Epithelial cell of prostate (primary cell): ENCODE results near the gene GBP2.
"Not testable (repeated sequence)": the region's sequence is repeated elsewhere in the genome, so short reads cannot be mapped to it uniquely, and the experiment has no call there.

Experiments used
- DNase-seq: peaks from one replicate; pipeline ENCODE4 v3.0.0-alpha.2; 2011; ENCODE audit warnings: low read depth, low spot score
- H3K27ac ChIP-seq: fragments of 450-650 bp; 2 replicates; pipeline ENCODE4 v1.5.1; 2017; ENCODE audit warnings: mild to moderate bottlenecking

The GBP2 gene

DNA sequence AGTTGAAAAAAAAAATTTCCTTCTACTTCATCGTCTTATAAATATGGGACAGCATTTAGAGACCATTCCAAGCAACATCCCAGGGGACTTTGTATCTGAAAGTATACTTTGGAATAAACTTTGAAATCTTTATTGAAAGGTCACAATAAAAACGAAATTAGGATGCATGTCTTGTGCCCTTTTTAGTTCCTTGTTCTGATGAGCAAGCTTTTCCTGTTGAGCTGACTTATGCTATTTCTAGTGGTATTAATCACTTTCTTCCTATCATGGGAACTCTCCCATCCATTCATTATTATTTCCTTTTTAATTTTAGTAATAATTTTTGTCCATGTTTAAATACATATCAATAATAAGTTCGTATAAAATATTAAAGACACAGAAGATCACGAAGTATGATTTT is 4.0 kb upstream of the GBP2 start:
- H3K27ac ChIP-seq: no peak overlapping the region
- no peak for DNase-seq

DNA sequence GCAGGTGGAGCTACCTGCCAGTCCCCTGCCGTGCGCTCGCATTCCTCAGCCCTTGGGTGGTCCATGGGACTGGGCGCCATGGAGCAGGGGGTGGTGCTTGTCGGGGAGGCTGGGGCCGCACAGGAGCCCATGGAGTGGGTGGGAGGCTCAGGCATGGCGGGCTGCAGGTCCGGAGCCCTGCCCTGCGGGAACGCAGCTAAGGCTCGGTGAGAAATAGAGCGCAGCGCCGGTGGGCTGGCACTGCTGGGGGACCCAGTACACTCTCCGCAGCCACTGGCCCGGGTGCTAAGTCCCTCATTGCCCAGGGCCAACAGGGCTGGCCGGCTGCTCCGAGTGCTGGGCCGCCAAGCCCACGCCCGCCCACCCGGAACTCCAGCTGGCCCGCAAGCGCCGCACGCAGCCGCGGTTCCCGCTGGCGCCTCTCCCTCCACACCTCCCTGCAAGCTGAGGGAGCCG is 2.1 kb upstream of the GBP2 start:
- H3K27ac ChIP-seq, DNase-seq: not testable (repeated sequence)

DNA sequence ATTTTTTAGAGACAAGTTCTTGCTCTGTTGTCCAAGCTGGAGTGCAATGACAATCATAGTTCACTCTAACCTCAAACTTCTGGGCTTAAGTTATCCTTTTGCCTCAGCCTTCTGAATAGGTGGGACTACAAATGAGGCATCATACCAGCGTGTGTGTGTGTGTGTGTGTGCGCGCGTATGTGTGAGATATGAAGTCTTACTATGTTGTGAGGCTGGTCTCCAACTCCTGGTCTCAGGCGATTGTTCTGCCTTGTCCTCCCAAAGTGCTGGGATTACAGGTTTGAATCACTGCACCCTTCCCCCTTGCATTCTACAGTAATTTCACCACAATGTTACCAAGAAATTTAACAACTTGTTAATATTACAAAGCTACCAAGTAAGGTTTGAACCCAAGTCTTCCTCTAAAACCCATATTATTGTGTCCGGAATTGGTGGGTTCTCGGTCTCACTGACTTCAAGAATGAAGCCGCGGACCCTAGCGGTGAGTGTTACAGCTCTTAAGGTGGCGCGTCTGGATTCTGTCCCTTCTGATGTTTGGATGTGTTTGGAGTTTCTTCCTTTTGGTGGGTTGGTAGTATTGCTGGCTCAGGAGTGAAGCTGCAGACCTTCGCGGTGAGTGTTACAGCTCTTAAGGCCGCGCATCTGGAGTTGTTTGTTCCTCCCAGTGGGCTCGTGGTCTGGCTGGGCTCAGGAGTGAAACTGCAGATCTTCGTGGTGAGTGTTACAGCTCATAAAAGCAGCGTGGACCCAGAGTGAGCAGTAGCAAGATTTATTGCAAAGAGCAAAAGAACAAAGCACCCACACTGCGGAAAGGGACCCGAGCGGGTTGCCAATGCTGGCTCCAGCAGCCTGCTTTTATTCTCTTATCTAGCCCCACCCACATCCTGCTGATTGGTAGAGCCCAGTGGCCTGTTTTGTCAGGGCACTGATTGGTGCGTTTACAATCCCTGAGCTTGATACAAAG is 970 bp upstream of the GBP2 start:
- not testable (repeated sequence) for DNase-seq

DNA sequence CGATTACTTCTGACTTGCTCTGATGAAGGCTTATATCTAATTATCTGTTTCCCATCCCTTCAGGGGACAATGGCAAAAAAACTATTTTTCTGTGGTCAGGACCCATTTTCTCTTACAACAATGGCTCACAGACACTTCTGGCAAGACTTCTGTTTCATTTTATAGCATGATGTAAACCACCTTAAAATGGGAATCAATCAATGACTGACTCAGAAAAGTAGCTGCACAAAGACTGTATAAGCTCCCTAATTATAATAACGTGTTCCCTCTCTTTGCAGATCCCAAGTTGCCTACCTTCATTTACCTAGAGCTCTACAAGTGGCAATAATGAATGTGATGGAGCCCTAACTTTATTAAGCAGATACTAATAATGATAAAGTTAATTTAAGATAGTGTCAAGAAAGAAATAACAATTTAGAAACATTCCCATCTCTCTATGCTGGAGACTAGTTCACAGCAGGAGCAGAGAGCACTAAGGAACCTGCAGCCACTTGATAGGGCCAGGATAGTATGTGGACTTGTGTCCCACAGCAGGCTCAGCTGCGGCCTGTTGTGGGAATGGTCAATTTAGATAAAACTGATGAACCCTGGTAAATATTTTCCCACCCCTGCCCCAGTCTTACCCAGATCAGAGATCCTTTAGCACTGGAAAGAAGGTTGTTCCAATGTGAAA is 538 bp downstream of the GBP2 start:
- no peak overlapping the region for H3K27ac ChIP-seq
- DNase-seq: no peak

More for the DNA sequence above, 970 bp upstream of the GBP2 start:
- H3K27ac ChIP-seq: not testable (repeated sequence)

GRCh38 chr1:89121641-89122040 is 4.3 kb downstream of the GBP2 start:
- DNase-seq: no peak
- H3K27ac ChIP-seq: no peak overlapping the region

DNA sequence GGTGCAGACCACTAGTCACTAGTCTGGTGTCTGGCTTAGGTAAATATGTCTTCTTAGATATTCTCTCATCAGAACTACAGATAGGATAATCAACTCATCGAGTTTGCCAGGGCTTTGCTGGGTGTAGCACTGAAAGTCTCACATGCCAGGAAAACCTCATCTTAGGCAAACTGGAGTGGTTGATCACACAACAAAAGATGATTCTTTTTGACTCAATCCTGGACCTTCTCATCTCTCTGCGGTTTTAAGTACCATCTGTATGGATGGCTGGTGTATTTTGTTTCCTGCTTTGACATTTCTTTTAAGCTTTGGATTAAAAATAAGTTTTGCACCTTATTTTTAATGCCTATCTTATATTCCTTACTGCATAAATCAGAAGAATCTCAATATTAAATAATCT is 11.3 kb downstream of the GBP2 start:
- H3K27ac ChIP-seq: no peak overlapping the region
- no peak for DNase-seq

DNA sequence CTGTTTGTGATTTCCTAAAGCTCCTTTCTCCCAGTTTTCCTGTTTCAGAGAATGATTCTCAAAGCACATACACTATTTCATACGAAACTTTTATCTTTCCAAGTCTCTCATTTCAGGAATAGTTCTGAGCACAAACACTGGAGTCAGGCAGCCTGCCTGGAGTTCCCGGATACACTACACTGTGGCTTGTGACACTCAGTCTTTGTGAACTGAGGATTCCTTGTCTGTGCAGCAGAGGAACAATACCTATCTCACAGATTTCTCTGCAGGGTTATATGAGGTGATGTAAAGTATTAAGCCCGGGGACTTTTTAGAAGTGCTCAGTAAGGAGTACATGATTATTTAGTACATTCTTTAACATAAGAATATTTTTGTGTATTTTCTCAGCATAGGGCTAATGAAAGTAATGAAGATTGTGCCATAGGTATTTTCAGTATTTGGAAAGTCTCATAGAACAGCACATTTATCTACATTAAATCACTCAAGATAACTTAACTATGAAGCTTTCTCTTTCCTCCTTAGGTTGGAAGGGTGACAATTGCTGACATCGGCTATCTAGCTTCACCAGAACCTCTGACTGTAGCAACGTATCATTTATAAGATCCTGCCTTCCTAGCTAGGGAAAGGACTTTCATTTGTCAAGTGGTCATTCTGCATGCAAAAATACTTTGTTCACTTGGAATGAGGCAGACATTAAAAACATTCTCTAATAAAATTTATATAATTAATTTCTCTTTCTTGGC is 12.9 kb downstream of the GBP2 start:
- H3K27ac ChIP-seq: no peak overlapping the region
- DNase-seq: no peak

GRCh38 chr1:89104687-89105086 is 21.2 kb downstream of the GBP2 start:
- no peak overlapping the region for H3K27ac ChIP-seq
- no peak for DNase-seq

DNA sequence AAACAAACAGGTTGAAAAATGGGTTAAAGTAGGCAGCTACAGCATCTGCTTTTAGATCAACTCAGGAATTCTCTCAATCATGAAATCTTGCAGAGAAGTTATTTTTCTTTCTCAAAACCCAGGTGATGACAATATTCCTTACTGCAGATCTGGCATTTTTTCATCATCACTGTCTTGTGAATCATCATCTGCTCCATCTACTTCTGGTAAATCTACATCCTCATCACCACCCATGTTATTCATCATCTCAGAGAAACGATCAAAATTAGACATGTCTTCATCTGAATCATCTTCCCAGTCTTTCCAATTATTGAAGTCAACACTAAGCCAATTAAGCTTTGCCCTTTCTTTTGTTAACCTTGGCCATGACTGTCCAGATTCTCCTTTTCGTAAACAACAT is 21.8 kb downstream of the GBP2 start:
- no peak for DNase-seq
- no peak overlapping the region for H3K27ac ChIP-seq

- no peak for DNase-seq
- H3K27ac ChIP-seq: no peak overlapping the region
These were observed 23.9 kb downstream of the GBP2 start for GRCh38 chr1:89102021-89102420.

GRCh38 chr1:89100412-89100811 is 25.5 kb downstream of the GBP2 start:
- H3K27ac ChIP-seq: no peak overlapping the region
- DNase-seq: no peak

DNA sequence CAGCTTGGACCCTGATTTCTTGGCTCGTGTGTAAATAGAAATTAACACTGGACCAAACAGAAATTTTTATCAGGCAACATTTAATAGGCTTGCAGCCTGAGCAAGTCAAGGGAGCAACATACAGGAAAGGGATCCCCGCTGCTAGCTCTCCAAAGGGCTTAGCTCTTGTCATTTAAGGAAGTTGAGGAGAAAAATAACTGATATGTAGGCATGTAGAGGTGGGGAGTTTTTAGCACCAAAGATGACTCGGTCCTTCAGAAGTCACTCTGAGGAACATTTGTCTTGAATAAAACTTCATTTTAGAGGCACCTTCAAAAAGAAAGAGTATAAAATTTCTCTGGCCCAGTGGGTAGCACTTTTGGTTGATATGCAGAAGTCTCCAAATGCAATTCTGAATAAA is 27.1 kb downstream of the GBP2 start:
- no peak overlapping the region for H3K27ac ChIP-seq
- no peak for DNase-seq

- DNase-seq: no peak
- no peak overlapping the region for H3K27ac ChIP-seq
These were observed 30.2 kb downstream of the GBP2 start for GRCh38 chr1:89095737-89096136.

- no peak for DNase-seq
These were observed 36.0 kb downstream of the GBP2 start for GRCh38 chr1:89089962-89090361.

DNA sequence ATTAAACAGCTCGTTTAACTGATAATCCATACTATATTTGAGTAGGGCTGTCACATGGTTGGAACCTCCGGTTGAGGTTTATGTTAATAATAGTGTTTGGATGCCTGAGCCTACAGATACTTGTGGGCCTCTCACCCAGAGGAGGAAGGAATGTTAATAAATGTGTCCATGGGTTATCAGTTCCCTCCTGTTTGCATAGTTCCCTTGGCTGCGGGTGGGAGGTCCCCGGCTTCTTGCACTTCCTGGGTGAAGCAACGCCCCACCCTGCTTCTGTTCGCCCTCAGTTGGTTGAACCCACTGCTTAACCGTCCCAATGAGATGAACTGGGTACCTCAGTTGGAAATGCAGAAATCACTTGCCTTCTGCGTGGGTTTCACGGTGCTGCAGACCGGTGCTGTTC is 37.3 kb downstream of the GBP2 start:
- no peak for DNase-seq
- no peak overlapping the region for H3K27ac ChIP-seq

More at GRCh38 chr1:89089962-89090361, 36.0 kb downstream of the GBP2 start:
- H3K27ac ChIP-seq: no peak overlapping the region

GRCh38 chr1:89087241-89087640 is 38.7 kb downstream of the GBP2 start:
- H3K27ac ChIP-seq: no peak overlapping the region
- DNase-seq: no peak

DNA sequence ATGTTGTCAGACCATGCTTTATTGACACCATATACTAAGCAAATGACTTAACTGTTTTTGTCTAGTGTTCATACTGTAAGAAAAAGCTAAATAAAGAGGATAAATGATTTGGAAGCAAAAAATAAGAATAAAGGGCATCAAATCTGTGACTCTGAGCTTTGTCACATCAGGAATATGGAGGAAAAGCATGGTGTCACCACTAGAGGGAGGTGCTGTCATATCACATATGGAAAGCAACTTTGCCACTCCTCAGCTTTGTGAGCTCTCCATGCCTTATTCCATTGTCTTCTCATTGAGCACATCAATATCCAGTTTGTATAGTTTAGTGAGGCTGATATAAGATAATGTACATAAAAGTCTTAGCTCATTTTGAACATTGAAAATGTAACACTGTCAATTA is 40.1 kb downstream of the GBP2 start:
- H3K27ac ChIP-seq: no peak overlapping the region
- no peak for DNase-seq

DNA sequence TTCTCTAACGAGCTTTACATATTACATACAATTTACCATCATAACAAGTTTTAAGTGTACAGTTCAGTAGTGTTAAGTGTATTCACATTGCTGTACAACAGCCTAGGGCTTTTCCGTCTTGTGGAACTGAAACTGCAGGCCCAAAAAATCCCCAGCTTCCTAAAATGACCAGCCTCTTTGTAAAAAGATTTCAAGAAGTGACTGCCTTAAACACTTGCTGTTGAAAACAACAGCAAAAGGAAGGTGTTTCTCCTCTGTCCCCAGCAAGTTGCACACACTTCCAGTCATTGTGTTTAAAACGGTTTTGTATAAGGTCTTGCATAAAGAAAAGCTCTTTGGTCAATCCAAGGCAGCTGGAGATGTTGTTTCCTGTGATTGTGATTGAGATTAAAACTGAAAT is 44.9 kb downstream of the GBP2 start:
- no peak overlapping the region for H3K27ac ChIP-seq

DNA sequence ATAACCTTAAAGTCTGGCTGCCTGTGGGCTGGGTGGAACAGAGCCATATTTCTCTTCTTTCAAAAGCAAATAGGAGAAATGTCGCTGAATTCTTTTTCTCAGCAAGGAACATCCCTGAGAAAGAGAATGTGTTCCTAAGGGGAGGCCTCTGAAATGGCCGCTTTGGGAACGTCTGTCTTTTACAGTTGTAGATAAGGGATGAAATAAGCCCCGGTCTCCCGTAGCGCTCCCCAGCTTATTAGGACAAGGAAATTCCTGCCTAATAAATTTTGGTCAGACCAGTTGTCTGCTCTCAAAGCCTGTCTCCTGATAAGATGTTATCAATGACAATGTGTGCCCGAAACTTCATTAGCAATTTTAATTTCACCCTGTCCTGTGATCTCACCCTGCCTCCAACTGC is 45.8 kb downstream of the GBP2 start:
- DNase-seq, H3K27ac ChIP-seq: not testable (repeated sequence)

More for the DNA sequence above, 44.9 kb downstream of the GBP2 start:
- no peak for DNase-seq

GRCh38 chr1:89072466-89073065 is 53.3 kb downstream of the GBP2 start:
- DNase-seq, H3K27ac ChIP-seq: not testable (repeated sequence)
